Upper lobe of right lung (tissue), 1 donor: ENCODE measurements around the gene ETFA. TPM values are rescaled to one million over a fixed set of nuclear protein-coding genes. Genes with fewer than 3 reads are reported as not detected.

Experiments
- ATAC-seq: fragments of 200-7000 bp; cut with Tn5 transposase; one replicate; pipeline ENCODE4 v1.9.1; 2020; ENCODE audit warnings: mild to moderate bottlenecking, moderate library complexity
- DNase-seq: peaks from one replicate; pipeline ENCODE4 v3.0.0-alpha.2; 2020
- H3K27ac ChIP-seq: fragments of 200-600 bp; one replicate; pipeline ENCODE4 v1.8.0; 2022
- H3K27me3 ChIP-seq: fragments of 200-600 bp; one replicate; pipeline ENCODE4 v1.8.0; 2022; ENCODE audit warnings: mild to moderate bottlenecking
- H3K36me3 ChIP-seq: fragments of 200-600 bp; one replicate; pipeline ENCODE4 v1.8.0; 2022
- H3K4me1 ChIP-seq: fragments of 200-600 bp; one replicate; pipeline ENCODE4 v1.8.0; 2022
- H3K4me3 ChIP-seq: fragments of 200-600 bp; one replicate; pipeline ENCODE4 v1.8.0; 2022; ENCODE audit warnings: mild to moderate bottlenecking
- H3K9me3 ChIP-seq: fragments of 200-600 bp; one replicate; pipeline ENCODE4 v1.8.0; 2022
- intact Hi-C: fragments of 100-400 bp; cut with DNase I; formaldehyde crosslinking; loops from one replicate; pipeline ENCODE4 v1.11.0; 2022
- total RNA-seq: library from RNA; stranded (reverse); fragmentation: NEBNext Ultra II Directional; extraction: Animal tissue kit (Norgen Biotek cat#: 25700); gene quantifications from one replicate; pipeline ENCODE4 v1.2.1, GENCODE V29; 2021
- TF ChIP-seq, protein P1 (sequence below): fragments of 200-600 bp; IDR thresholded peaks from one replicate; pipeline ENCODE4 v1.8.0; 2022; ENCODE audit warnings: antibody characterized with exemption
- donor health status: DM: no; HTN: yes; CAD: no; lungs with severe emphysema.

The ETFA gene
- total RNA-seq, 1 donor from 2014 or later: 71.3 TPM

DNA sequence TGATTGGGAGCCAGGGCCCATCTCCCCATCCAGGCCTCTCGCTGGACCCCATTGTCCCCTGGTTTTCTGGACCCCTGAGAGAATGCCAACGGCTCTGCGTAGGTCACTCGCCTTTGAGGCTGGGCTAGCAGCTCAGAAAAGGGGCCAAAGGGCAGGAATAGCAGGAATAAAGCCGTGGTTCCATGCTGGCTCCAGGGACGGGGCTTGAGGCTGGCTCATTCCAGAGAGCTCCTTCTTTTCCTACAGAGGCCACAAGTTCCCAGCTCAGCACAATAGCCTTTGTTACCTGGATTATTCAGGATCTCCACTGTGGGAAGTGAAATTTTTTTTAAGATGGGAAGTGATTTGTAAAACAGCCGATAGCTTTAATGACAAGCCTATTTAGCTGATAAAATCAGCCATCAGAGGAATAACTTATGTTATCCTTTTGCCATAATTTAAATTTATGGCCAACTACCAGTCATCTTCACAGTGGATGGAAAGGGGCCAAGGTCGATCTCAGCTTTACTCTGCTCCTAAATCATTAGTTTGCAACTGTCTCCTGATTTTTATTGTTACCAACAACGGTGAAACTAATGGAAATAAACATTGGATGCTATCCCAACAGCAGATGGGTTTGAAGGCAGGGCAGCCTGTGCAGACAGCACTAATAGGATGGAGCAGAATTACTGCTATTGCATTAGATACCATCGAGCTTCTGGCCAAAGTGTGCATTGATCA, 127.2 kb downstream of the ETFA start:
- TF ChIP-seq, protein P1, sequence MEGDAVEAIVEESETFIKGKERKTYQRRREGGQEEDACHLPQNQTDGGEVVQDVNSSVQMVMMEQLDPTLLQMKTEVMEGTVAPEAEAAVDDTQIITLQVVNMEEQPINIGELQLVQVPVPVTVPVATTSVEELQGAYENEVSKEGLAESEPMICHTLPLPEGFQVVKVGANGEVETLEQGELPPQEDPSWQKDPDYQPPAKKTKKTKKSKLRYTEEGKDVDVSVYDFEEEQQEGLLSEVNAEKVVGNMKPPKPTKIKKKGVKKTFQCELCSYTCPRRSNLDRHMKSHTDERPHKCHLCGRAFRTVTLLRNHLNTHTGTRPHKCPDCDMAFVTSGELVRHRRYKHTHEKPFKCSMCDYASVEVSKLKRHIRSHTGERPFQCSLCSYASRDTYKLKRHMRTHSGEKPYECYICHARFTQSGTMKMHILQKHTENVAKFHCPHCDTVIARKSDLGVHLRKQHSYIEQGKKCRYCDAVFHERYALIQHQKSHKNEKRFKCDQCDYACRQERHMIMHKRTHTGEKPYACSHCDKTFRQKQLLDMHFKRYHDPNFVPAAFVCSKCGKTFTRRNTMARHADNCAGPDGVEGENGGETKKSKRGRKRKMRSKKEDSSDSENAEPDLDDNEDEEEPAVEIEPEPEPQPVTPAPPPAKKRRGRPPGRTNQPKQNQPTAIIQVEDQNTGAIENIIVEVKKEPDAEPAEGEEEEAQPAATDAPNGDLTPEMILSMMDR: no peak
- Histone ChIP-seq H3K4me1 (no peaks in the 10 kb centered on the region), H3K4me3 (no peak overlapping the region), H3K9me3 (no peaks in the 10 kb centered on the region), H3K36me3 (no peaks in the 10 kb centered on the region), H3K27ac (no peak overlapping the region), H3K27me3 (no peaks in the 10 kb centered on the region)
- no peak for DNase-seq
- intact Hi-C loops: no loop called here
- no peak for ATAC-seq

DNA sequence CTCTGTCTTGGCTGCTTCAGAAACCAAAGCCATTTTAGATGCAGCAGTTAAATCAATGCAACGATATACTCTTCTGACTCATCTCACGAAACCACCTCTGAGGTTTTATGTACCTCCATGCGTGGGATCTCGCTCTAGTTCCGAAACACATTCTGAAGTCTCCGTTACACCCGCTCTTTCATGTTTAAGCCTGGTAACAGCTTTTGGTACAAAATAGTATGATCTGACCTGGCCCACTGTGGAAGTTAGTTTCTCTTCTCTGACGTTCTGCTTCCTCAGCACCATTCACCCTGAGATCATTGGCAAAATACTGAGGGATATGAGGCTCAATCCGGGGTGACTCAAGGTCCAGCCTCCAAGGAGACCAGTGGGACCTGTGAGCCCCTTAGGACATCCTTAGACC, 129.6 kb downstream of the ETFA start:
- ATAC-seq (no peak), DNase-seq (no peak)
- Histone ChIP-seq H3K27ac (no peak overlapping the region), H3K4me1 (no peaks in the 10 kb centered on the region), H3K4me3 (no peak overlapping the region), H3K9me3 (no peaks in the 10 kb centered on the region), H3K27me3 (no peaks in the 10 kb centered on the region), H3K36me3 (no peaks in the 10 kb centered on the region)
- intact Hi-C loops: no loop called here
- TF ChIP-seq, protein P1: no peak

DNA sequence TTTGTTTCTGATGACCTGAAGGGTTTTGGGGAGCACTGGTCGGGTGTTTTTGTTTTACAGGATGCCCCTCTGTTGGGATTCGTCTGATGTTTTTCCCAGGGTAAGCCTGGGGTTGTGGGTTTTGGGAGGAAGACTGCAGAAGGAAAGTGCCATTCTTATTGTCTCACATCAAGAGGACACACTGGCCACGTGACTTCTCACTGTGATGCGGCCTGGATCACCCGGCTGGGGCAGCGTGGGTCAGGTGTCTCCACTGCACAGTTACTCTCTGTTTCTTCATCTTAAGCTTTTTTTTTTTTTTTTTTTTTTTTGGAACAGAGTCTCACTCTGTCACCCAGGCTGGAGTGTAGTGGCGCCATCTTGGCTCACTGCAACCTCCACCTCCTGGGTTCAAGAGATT, 130.9 kb downstream of the ETFA start:
- TF ChIP-seq, protein P1: no peak
- Histone ChIP-seq H3K4me3 (no peak overlapping the region), H3K27ac (no peak overlapping the region), H3K9me3 (no peaks in the 10 kb centered on the region), H3K36me3 (no peaks in the 10 kb centered on the region), H3K4me1 (no peaks in the 10 kb centered on the region), H3K27me3 (no peaks in the 10 kb centered on the region)
- no peak for ATAC-seq
- intact Hi-C loops: no loop called here
- DNase-seq: no peak

DNA sequence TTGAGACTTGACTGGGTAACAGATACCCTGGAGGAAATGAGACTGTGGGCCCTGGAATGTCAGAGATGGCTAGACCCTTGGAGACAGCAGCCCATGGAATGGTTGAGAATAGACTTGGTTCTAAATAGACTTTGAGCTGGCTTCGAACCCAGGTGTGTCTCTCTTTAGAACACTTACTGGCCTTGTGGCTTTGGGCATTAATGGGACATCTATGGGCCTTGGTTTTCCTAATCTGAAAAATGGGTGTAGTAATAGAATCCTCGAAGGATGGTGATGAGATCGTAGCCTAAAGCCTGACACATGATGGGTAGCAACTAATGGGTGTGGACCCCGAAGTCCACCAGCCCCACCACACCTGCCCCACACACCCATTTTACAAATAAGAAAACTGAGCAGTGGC, 132.2 kb downstream of the ETFA start:
- ATAC-seq (no peak), DNase-seq (no peak)
- Histone ChIP-seq H3K36me3 (no peaks in the 10 kb centered on the region), H3K9me3 (no peaks in the 10 kb centered on the region), H3K4me1 (no peaks in the 10 kb centered on the region), H3K27me3 (no peaks in the 10 kb centered on the region), H3K27ac (no peak overlapping the region), H3K4me3 (no peak overlapping the region)
- TF ChIP-seq, protein P1: no peak
- intact Hi-C loops: no loop called here

DNA sequence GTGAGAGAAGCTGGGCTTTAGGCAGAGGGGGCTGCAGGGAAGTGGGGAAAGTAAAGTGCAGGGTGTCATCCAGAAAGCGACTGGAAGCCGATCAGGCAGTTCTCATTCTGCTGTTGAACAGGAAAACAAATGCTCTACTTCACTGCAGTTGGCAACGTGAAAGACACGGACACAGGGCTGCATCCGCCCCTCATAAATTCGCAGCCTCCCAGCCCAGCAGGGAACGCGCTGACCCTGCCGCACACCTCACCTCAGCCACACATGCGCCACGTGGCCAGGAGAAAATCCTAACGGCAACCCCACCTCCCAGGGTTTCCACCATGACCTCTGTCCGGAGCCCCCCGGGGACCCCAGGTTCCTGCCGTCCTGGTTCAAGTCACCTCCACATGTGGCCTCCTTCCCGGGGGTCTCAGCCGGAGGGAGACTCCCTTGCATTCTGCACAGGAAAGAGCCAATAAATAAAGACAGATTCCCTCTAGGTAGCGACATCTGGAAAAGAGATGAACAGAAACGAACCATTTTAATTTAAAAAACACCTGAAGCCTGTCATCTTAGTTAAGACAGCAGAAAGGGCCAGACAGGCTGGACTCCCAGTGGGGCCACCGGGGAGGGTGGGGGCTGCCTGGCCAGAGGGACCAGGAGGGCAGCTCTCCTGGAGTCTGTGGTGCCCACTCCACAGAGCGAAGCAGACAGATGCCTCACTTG, 132.8 kb downstream of the ETFA start:
- TF ChIP-seq, protein P1: no peak
- intact Hi-C loops: no loop called here
- Histone ChIP-seq H3K27me3 (no peaks in the 10 kb centered on the region), H3K36me3 (no peaks in the 10 kb centered on the region), H3K27ac (no peak overlapping the region), H3K9me3 (no peaks in the 10 kb centered on the region), H3K4me1 (no peaks in the 10 kb centered on the region), H3K4me3 (no peak overlapping the region)
- no peak for ATAC-seq
- DNase-seq: no peak
